ENCODE results near the gene PTCRA.
"Not testable (repeated sequence)": the region's sequence is repeated elsewhere in the genome, so short reads cannot be mapped to it uniquely, and the experiment has no call there.

The PTCRA gene

DNA sequence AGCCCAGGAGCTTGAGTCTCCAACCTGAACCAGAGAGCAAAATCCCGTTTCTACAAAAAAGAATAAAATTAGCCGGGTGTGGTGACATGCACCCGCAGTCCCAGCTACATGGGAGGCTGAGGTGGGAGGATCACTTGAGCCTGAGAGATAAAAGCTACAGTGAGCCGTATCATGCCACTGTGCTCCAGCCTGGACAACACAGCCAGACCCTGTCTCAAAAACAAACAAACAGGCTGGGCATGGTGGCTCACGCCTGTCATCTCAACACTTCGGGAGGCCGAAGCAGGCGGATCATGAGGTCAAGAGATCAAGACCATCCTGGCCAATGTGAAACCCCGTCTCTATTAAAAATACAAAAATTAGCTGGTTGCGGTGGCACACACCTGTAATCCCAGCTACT is 11.4 kb upstream of the PTCRA start:
- no peak for DNase-seq

DNA sequence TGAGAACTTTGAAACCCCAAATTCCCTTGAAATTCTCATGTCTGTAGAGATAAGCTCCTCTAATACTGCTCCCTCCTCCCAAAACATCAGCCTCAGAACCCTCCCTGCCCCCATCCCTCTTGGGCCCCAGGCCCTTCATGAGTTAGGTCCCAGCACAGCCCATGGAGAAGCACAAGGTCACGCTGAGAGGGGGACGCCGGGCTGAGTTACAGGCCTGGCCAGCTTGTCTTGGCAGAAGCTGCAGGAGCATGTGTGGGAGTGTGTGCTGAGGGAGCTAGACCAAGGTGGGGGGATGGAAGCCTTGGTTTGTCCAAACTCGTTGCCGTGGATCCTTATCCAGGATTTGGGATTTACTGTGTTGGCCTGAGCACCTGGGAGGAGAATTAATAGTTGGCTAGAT is 8.5 kb upstream of the PTCRA start:
- no peak for DNase-seq

DNA sequence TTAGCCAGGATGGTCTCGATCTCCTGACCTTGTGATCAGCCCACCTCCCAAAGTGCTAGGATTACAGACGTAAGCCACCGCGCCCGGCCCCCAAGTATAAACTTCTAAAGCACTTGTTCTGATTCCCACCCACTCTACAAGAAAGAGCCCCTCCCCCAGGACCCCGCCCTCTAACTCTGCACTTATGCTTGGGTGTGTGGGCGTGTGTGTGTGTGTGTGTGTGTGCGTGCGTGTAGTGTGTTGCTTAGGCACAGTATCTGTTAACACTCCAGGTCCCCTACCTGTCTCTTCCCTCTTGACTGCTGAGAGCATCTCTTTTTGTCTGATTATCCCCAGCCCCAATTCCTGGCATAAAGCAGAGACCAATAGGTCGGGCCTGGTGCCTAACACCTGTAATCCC is 6.0 kb upstream of the PTCRA start:
- DNase-seq: no peak

DNA sequence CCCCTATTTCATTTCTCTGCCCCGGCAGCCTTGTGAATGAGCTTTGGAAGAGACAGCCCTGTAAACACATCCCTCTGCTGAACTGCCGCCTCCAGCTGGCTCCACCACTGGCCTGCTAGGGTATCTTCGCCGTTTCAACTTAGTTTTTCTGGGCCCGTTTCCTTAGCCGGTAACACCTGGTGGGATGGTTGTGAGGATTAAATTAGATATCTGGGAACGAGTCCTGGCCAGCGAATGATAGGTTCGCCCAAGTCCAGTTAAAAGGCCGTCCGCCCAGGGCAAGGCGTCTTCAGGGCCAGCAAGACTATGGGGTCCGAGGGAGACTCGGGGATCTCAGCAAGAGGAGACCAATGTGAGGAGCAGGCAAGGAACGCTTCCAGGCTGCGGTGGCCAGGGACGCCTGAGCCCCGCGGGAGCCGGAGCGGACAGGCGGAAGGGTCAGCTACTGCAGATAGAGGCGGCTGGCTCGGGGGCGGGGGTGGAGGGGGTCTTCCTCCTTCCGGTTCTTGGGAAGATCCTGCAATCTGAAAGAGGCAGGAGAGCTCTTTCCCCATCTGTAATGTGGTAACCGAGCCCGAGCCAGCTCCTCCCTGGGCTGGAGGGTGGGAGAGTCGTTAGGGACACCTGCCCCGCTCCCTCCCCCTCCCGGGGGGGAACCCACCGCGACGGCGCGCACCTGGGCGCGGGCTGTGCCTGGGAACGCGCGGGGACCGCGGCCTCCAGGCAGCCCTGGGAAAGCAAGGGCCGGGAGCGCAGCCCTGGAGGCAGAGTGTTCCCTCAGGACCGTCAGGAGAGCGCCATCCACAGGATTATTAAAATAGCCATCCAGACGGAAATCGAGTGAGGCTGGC is 4.5 kb upstream of the PTCRA start:
- no peak for DNase-seq

DNA sequence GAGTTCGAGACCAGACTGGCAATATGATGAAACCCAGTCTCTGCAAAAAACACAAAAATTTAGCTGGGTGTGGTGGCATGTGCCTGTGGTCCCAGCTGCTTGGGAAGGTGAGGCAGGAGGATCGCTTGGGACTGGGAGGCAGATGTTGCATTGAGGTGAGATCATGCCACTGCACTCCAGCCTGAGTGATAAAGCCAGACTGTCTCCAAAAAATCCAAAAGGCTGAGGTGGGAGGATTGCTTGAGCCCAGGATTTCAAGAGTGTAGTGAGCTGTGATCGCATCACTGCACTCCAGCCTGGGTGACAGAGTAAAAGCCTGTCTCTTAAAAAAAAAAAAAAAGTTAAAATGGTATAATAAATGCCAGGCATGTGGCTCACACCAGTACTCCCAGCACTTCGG is 1.3 kb upstream of the PTCRA start:
- DNase-seq: no peak

DNA sequence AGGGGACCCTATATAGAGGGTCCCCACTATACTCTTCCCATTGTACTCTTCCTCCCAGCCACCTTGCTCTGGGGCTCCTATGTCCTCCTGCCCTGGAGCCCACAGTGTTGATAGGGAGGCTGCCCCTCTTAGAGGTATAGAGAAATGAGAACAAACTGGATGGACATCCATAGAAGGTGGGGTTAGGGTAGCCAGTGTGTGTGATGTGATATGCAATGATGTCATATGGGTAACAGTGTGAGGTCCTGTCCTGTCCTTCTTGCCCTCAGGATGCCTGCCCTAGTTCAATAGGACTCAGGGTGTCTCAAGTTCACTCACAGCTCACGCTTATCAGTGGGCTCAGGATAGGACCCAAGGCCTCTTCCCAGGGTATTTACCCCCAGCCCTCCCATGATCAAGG is 435 bp downstream of the PTCRA start:
- DNase-seq: no peak

DNA sequence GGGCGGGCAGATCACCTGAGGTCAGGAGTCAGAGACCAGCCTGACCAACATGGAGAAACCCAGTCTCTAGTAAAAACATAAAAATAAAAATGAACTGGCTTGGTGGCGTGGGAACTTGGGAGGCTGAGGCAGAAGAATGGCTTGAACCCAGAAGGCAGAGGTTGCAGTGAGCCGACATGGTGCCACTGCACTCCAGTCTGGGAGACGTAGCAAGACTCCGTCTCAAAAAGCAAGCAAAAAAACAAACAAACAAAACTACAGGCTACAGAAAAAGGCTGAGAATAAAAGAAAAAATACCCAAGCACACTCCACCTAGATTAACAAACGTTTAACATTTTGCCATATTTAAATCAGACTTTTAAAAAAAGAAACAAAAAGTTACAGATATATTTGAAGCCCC is 5.9 kb downstream of the PTCRA start:
- no peak for DNase-seq

DNA sequence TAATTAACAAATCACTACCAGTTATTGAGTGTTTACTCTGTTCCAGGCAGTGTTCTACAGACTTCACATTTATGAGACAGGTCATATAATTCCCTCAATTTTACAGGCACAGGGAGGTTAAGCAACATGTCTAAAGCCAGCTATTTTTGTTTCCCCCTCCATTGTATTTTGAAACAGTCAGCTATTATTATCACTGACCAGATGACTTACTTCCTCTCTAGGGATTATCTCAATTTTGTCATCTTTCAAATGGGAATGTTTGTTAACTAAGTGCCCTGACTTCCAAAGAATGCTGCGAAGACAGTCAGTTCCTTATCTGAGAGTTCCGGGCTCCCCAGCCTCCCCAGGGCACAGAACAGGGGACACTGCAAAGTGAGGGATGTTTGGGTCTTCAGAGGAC is 7.8 kb downstream of the PTCRA start:
- no peak for DNase-seq

DNA sequence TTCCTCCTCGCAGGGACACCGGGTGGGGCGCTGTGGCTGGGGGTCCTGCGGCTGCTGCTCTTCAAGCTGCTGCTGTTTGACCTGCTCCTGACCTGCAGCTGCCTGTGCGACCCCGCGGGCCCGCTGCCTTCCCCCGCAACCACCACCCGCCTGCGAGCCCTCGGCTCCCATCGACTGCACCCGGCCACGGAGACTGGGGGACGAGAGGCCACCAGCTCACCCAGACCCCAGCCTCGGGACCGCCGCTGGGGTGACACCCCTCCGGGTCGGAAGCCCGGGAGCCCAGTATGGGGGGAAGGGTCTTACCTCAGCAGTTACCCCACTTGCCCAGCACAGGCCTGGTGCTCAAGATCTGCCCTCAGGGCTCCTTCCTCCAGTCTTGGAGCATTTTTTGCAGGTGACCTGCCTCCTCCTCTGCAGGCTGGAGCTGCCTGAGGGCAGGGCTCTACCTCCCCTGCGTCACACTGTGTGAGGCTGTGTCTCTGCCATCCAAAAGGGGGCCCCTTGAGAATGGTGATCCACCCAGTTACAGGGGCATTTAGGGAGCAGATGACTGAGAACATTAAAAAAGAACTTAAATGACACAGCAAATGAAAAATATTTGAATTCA is 9.5 kb downstream of the PTCRA start:
- DNase-seq: no peak

DNA sequence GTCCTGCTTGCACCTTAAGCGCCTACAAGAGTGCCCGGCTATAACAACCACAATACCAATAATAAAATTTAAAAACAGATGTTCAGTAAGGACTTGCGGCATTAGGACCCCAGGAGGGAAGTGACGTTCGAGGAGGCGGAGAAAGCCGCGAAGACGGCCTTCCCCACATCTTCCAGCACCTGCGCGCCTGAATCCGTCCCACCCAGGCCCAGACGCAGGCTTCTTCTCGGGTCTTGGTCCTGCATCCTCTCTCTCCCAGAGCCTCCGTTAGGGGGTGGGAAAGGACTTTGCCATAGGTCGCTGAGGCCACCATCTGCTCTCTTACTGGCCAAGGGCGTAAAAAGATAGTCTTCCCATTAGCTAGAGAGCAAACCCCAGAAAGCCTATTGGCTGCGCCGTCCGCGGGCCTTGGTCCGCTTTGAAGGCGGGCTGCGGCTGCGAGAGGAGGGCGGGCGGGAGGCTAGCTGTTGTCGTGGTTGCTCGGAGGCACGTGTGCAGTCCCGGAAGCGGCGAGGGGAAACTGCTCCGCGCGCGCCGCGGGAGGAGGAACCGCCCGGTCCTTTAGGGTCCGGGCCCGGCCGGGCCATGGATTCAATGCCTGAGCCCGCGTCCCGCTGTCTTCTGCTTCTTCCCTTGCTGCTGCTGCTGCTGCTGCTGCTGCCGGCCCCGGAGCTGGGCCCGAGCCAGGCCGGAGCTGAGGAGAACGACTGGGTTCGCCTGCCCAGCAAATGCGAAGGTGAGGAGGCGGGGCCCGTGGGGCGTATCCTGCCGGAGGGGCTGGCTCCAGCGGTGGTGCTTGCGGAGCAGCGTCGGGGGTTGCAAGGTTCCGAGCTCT is 13.3 kb downstream of the PTCRA start, which contains the start of gene CNPY3:
Gene CNPY3 (plus strand): TSS at position 495 of the 835 bp plus-strand sequence. CDS start 91 bp downstream, at position 586.
- DNase-seq: peak; percentile 47 to 99 (median 88)

DNA sequence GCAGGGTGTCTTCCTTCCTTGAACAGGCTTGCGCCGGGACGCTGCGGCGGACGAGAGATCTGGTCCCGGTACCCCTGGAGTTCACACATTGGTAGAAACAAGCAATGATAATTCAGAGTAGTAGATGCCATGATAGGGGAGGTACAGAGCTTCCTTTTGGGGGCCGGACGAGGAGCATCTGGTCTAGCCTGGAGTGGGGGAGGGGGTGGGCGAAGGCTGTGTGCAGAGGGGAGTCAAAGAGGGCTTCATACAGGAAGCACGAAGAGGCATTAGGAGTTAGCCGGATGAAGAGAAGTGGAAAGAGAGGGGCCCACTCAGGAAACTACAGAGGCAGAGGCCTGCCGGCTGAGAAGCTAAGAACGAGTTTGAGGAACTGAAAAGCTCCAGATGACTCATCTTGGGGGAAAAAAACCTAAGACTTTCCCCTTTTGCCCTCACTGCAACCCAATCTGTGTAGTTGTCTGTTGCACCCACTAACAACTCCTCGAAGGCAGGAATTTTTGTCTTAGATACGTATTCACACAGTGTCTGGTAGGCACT is 14.0 kb downstream of the PTCRA start:
- peak in 7 of 14 donors; percentile 13 to 67 (median 50) for DNase-seq

DNA sequence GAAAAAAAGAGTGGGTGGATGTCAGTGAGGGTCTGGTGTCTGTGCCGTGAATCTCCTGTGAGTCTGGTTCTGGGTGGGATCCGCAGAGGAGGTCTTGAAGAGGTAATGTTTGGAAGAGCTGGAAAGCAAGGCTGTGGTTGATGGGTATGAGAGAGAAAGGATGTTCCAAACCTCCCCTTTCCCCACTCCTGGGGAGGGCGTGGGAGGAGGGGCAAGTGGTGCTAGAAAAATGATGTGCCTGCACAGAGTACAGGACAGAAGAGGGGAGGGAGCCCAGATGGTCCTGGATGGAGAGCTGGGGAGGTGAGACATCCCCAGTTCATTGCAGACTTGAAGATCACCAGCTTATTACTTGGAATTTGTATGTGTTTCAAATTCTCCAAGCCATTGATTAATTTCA is 16.6 kb downstream of the PTCRA start:
- DNase-seq: no peak

DNA sequence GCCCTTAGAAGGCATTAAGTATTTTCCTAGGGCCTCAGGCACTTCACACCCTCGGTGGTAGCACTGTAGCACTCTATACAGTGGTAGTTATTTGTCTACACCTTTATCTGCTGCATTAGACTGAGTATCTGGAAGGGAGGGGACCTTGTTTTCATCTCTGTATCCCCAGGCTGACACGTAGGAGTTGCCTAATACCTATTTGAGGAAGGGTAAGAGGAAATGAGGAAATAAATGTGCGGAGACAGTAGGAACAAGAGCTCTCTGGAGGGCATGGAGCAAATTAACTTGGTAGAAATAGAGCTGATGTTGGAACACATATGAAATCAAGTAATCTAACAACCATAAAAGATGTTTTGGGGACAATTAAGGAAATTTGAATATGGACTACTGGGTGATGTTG is 17.4 kb downstream of the PTCRA start:
- no peak for DNase-seq

DNA sequence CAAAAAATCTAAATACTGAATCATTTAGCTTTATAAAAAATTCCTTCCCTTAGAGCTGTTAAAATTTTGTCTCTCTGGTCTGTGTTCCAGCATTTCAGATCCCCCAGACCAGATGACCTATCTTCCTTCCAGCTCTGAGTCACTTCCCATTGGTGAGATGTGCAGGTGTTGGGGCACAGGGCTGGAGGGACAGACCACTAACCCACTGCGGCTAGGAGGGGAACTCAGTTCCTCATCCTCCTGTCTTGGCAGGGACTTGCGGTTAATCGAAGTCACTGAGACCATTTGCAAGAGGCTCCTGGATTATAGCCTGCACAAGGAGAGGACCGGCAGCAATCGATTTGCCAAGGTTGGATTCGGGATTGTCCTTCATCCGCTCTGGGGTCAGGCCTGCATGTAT is 19.5 kb downstream of the PTCRA start:
- DNase-seq: no peak

DNA sequence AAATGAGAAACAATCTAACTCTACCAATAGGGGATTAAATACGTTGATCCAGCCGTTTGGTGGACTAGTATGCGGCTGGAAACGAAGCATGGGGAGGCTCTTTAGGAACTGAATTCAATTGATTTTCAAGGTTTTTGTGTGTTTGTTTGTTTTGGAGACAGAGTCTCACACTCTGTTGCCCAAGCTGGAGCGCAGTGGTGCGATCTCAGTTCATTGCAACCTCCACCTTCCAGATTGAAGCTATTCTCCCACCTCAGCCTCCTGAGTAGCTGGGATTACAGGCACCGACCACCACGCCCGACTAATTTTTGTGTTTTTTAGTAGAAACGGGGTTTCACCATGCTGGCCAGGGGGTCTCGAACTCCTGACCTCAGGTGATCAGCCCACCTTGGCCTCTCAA is 20.5 kb downstream of the PTCRA start:
- DNase-seq: no peak

DNA sequence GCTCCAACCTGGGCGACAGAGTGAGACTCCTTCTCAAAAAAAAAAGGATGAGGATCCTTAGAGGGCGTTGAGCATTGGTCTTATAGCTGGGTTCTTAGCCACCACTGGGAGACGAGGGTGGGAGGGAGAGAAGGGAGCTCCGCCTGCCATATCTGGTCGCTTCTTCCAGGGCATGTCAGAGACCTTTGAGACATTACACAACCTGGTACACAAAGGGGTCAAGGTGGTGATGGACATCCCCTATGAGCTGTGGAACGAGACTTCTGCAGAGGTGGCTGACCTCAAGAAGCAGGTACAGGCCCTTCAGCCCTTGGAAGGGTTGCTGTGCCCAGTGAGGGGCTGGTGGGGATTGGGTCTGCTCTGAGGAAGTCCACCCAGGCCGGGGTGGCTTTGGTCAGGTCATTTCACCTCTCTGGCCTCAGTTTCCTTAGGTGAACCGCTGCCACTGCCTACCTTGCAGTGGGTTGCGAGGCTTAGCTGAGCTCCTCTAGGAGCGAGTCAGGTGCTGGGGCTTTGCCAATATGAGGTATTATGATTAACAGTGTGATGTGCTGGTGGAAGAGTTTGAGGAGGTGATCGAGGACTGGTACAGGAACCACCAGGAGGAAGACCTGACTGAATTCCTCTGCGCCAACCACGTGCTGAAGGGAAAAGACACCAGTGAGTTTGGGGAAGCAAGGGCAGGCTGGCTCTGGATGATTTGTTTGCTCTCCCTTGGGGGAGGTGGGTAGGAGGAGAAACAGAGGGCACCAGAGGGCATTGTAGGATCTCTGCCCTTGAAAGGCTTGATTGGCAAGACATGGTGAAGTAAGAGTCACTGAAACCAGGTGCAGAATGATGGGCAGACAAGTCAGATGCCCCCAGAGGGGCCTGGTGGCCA is 21.9 kb downstream of the PTCRA start:
- DNase-seq: no peak

DNA sequence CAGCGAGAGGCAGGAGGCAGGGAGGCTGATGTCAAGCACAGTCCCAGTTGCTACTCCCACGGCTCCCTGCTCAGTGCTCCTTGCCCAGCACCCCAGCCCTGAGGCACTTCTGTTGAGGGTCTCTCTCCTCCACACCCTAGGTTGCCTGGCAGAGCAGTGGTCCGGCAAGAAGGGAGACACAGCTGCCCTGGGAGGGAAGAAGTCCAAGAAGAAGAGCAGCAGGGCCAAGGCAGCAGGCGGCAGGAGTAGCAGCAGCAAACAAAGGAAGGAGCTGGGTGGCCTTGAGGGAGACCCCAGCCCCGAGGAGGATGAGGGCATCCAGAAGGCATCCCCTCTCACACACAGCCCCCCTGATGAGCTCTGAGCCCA is 22.6 kb downstream of the PTCRA start:
- DNase-seq: no peak

DNA sequence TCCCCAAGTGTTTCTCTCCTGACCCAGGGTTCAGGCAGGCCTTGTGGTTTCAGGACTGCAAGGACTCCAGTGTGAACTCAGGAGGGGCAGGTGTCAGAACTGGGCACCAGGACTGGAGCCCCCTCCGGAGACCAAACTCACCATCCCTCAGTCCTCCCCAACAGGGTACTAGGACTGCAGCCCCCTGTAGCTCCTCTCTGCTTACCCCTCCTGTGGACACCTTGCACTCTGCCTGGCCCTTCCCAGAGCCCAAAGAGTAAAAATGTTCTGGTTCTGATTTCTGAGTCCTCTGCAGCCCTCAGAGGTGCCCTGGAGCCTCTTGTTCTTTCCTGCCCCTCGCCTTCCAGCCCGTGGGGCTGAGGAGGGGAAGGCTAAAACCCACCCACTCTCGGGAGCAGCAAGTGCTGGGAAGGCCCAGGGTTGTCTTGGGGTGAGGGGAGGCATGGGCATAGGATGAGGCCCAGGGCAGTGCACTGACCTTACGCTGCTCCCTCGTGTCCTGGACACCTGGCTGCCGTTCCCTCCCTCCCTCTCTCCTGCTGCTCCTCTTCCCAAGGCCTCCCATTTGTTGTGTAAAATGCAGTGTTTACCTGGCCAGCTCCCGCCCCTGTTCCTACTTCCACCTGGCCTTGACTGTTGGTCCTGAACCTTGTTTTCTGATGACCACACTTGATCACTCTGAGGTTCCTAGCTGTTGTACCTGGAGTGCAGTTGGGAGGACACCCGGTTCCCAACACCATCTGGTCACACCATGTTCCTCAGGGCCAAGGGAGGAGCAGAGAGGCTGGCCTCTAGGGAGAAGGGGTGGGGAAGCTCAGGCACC is 23.3 kb downstream of the PTCRA start:
- no peak for DNase-seq

DNA sequence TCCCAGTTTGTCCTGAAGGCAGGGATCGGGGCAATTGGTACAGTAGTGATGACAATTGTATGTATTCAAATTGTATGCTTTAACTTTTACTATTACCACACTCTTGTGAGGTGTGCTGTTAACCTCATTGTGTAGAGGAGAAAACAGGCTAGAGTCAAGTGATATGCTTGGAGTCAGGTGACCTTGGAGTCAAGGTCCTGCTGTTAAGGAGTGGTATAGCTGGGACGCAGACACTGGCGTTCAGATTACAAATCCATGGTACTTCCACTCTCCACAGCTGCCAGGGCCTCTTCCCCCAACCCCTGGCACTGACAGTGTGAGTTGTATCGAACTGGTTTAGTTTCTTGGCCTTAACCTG is 23.9 kb downstream of the PTCRA start:
- DNase-seq: no peak

DNA sequence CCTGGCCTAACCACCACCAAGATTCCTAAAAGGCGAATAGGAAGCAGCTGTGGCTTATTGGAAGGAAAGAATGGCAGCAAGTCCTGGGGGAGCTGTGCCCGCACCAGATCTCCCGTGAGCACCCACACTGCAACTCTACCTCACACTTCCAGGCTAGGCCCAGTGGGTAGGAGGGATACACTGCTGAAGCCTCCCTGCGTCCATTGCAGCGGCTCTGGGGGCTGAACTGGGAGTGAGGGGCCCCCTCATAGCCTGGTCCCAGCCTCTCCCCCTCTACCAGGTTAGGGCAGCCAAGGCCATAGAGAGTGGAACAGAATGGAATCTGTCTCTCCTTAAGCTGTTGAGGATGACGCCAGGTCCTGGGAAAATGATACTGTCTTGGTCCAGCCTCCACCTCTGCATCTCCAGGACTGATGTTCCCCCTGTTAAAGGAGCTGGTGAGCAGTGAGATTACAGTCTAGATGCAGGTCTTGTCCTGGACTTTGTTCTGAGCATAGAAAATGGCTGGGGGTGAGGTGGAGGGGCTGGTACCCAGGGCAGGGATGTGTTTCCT is 24.7 kb downstream of the PTCRA start:
- no peak for DNase-seq

DNA sequence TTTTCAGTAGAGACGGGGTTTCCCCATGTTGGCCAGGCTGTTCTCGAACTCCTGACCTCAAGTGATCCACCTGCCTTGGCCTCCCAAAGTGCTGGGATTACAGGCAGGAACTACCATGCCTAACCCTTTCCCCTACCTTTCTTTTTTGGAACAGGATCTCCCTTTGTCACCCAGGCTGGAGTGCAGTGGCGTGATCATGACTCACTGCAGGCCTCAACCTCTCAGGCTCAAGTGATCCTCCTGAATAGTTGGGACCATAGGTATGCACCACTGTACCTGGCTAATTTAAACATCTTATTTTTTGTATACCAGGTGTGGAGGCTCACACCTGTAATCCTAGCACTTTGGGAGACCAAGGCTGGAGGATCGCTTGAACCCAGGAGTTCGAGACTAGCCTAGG is 25.5 kb downstream of the PTCRA start:
- DNase-seq: not testable (repeated sequence)

All from C1 segment of cervical spinal cord (tissue), 14 donors.